ENCODE measurements around the gene BICC1.
A peak's percentile ranks its signal among the peaks of the same experiment; 100 is the strongest.

The BICC1 gene

GRCh38 chr10:58773341-58773740, 260.7 kb downstream of the BICC1 start:
- Histone ChIP-seq H3K27ac (no peak overlapping the region), H3K4me3 (ENCODE audit: low read depth, low read length) (no peak overlapping the region), H3K36me3 (replicated peaks) (no peaks in the 10 kb centered on the region), H3K27me3 (replicated peaks) (no peaks in the 10 kb centered on the region)
- in situ Hi-C loops (cut with HindIII; ENCODE audit: low pct_ligation_motif_present, low sequenced_read_pairs) = no loop called here
- TF ChIP-seq, protein P1, sequence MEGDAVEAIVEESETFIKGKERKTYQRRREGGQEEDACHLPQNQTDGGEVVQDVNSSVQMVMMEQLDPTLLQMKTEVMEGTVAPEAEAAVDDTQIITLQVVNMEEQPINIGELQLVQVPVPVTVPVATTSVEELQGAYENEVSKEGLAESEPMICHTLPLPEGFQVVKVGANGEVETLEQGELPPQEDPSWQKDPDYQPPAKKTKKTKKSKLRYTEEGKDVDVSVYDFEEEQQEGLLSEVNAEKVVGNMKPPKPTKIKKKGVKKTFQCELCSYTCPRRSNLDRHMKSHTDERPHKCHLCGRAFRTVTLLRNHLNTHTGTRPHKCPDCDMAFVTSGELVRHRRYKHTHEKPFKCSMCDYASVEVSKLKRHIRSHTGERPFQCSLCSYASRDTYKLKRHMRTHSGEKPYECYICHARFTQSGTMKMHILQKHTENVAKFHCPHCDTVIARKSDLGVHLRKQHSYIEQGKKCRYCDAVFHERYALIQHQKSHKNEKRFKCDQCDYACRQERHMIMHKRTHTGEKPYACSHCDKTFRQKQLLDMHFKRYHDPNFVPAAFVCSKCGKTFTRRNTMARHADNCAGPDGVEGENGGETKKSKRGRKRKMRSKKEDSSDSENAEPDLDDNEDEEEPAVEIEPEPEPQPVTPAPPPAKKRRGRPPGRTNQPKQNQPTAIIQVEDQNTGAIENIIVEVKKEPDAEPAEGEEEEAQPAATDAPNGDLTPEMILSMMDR (IDR thresholded peaks at IDR 0.05; ENCODE audit: low read depth, low read length, missing control alignments) = no peak
- DNase-seq = no peak

- no peak for DNase-seq
- Histone ChIP-seq H3K4me3 (ENCODE audit: low read depth, low read length) (no peak overlapping the region), H3K27me3 (replicated peaks) (no peaks in the 10 kb centered on the region), H3K36me3 (replicated peaks) (no peaks in the 10 kb centered on the region), H3K27ac (no peak overlapping the region)
- in situ Hi-C loops (cut with HindIII; ENCODE audit: low pct_ligation_motif_present, low sequenced_read_pairs) = no loop called here
- TF ChIP-seq, protein P1 (IDR thresholded peaks at IDR 0.05; ENCODE audit: low read depth, low read length, missing control alignments) = no peak
These were observed 261.3 kb downstream of the BICC1 start for GRCh38 chr10:58773944-58774343.

GRCh38 chr10:58775960-58776567, 263.4 kb downstream of the BICC1 start:
- in situ Hi-C loops (cut with HindIII; ENCODE audit: low pct_ligation_motif_present, low sequenced_read_pairs) = no loop called here
- DNase-seq = peak; percentile 84
- Histone ChIP-seq H3K4me3 (ENCODE audit: low read depth, low read length) (no peak overlapping the region), H3K27me3 (replicated peaks) (no peaks in the 10 kb centered on the region), H3K36me3 (replicated peaks) (no peaks in the 10 kb centered on the region), H3K27ac (no peak overlapping the region)
- TF ChIP-seq, protein P1 (IDR thresholded peaks at IDR 0.05; ENCODE audit: low read depth, low read length, missing control alignments) = no peak

- in situ Hi-C loops (cut with HindIII; ENCODE audit: low pct_ligation_motif_present, low sequenced_read_pairs) = no loop called here
- Histone ChIP-seq H3K36me3 (replicated peaks) (no peaks in the 10 kb centered on the region), H3K27me3 (replicated peaks) (no peaks in the 10 kb centered on the region), H3K27ac (no peak overlapping the region), H3K4me3 (ENCODE audit: low read depth, low read length) (no peak overlapping the region)
- DNase-seq = no peak
- TF ChIP-seq, protein P1 (IDR thresholded peaks at IDR 0.05; ENCODE audit: low read depth, low read length, missing control alignments) = no peak
These were observed 264.1 kb downstream of the BICC1 start for GRCh38 chr10:58776568-58777318.

DNA sequence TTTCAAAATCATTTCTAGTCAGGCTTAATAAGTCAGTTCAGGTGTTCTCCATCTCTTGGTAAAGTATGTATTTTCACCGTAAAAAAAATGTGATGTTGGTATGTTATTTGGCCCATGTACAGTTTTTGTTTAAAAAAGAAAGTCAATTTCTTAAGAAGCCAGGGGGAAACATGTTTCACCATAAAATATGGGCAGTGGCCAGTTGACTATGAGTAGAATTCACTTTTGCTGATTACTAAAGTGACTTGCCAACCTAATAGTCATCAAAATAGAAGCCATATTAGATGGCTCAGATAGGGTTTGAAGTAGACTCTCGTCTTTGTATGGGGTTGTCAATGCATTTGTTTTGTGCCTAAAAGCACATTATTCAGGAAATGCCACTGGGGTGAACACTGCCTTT, 266.3 kb downstream of the BICC1 start:
- TF ChIP-seq, protein P1 (IDR thresholded peaks at IDR 0.05; ENCODE audit: low read depth, low read length, missing control alignments) = no peak
- Histone ChIP-seq H3K27me3 (replicated peaks) (no peaks in the 10 kb centered on the region), H3K4me3 (ENCODE audit: low read depth, low read length) (no peak overlapping the region), H3K27ac (no peak overlapping the region), H3K36me3 (replicated peaks) (no peaks in the 10 kb centered on the region)
- no peak for DNase-seq
- in situ Hi-C loops (cut with HindIII; ENCODE audit: low pct_ligation_motif_present, low sequenced_read_pairs) = no loop called here

Measured in brain microvascular endothelial cell (primary cell).